Endodermal cell (in vitro differentiated cells): ENCODE data around the gene ART1. TPM values are rescaled to one million over a fixed set of nuclear protein-coding genes. Genes with fewer than 3 reads are reported as not detected.

Experiments
- DNase-seq: peaks from one replicate; pipeline ENCODE4 v3.0.0-alpha.2; 2017
- H3K27ac ChIP-seq: 2 replicates; pipeline ENCODE4 v1.5.1; 2013; ENCODE audit warnings: mild to moderate bottlenecking, low read depth, low read length, moderate library complexity
- H3K27me3 ChIP-seq: 2 replicates; pipeline ENCODE4 v1.6.1; 2013; ENCODE audit warnings: mild to moderate bottlenecking, low read length, moderate library complexity; ENCODE audit not compliant: insufficient read depth, control insufficient read depth, poor library complexity, severe bottlenecking
- H3K36me3 ChIP-seq: 2 replicates; pipeline ENCODE4 v1.7.0; 2013; ENCODE audit warnings: mild to moderate bottlenecking, low read length, moderate library complexity; ENCODE audit not compliant: control insufficient read depth, insufficient read depth
- H3K4me1 ChIP-seq: one replicate; pipeline ENCODE4 v1.7.0; 2013; ENCODE audit warnings: low read length; ENCODE audit not compliant: control insufficient read depth, insufficient read depth
- H3K4me3 ChIP-seq: 2 replicates; pipeline ENCODE4 v1.5.1; 2013; ENCODE audit warnings: mild to moderate bottlenecking, low read length, moderate library complexity
- H3K9ac ChIP-seq: 2 replicates; pipeline ENCODE4 v1.6.1; 2013; ENCODE audit warnings: mild to moderate bottlenecking, low read length, moderate library complexity; ENCODE audit not compliant: poor library complexity, severe bottlenecking; ENCODE audit errors: extremely low read depth
- H3K9me3 ChIP-seq: 2 replicates; pipeline ENCODE4 v1.6.1; 2013; ENCODE audit warnings: mild to moderate bottlenecking, low read length, moderate library complexity; ENCODE audit not compliant: control insufficient read depth
- H3K27ac Mint-ChIP-seq: 2 replicates; pipeline ENCODE4 v1.8.0; 2020; ENCODE audit warnings: mixed read lengths
- H3K27me3 Mint-ChIP-seq: 2 replicates; pipeline ENCODE4 v1.8.0; 2021; ENCODE audit warnings: mild to moderate bottlenecking, mixed read lengths; ENCODE audit not compliant: insufficient read depth
- H3K36me3 Mint-ChIP-seq: 2 replicates; pipeline ENCODE4 v1.8.0; 2020; ENCODE audit warnings: low read depth, mixed read lengths
- H3K4me1 Mint-ChIP-seq: 2 replicates; pipeline ENCODE4 v1.8.0; 2020; ENCODE audit warnings: mixed read lengths
- H3K4me3 Mint-ChIP-seq: 2 replicates; pipeline ENCODE4 v1.8.0; 2020; ENCODE audit warnings: mild to moderate bottlenecking, moderate library complexity, mixed read lengths
- H3K9me3 Mint-ChIP-seq: 2 replicates; pipeline ENCODE4 v1.8.0; 2020; ENCODE audit warnings: mild to moderate bottlenecking, mixed read lengths
- WGBS, 2 experiments: methylation state at CpG; one replicate each; pipeline versions ENCODE4 v1.1.5 to v1.1.7; 2013; ENCODE audit warnings: missing lambda C conversion rate in 2 of 2, mixed read lengths in 1 of 2; ENCODE audit not compliant: insufficient coverage in 1 of 2, insufficient read length in 1 of 2; 5-methylcytosine and 5-hydroxymethylcytosine counted together
- total RNA-seq, 2 donors: library from RNA; stranded (reverse); fragmentation: NEBNext Ultra II Directional in 1 of 2; extraction: Animal tissue kit (Norgen Biotek cat#: 25700) in 1 of 2; gene quantifications; 2 replicates in 1 of 2; 3 replicates in 1 of 2; pipeline ENCODE4 v1.2.1, GENCODE V29; 2021
- TF ChIP-seq, protein P1 (sequence below): fragments of 200-600 bp; sonication (generic); conservative IDR thresholded peaks from 2 replicates; pipeline ENCODE4 v1.5.0; 2021; ENCODE audit warnings: antibody characterized with exemption, mild to moderate bottlenecking

Gene ART1
- total RNA-seq, 2 donors from 2014 or later: not detected

DNA sequence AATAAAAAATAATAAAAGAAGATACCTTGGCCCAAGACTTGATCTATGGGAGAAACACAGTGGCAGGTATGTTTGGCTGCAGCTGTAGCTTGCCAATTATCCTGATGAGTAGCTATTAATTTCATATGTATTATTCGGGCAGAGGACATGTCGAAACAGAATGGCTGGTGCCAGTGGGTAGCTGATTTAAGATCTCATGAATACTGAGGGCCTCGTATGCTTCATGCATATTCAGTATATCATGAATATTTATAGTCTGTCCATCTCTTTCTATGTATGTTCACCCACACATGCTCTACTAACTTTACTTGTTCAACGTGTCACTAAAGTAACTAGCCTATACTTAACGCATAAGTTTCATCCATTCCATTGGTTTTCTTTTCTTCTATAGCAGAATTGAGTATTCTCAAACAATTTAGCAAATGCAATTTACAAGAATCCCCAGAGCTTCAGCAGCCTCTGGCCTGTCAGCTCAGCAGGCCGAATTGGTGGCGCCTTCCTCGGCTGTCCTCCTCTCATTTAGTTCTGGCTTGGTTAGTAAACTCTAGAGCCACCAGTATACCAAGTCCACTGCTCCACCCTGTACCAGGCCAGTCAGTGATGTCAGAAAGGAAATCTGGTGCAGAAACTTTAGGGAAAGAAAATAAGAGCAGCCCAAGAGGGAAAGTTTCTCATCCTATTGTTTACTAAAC is 21.0 kb upstream of the ART1 start:
- Histone ChIP-seq H3K4me1 (no peaks in the 10 kb centered on the region), H3K9ac (no peak overlapping the region), H3K4me3 (no peak overlapping the region), H3K27me3 (no peaks in the 10 kb centered on the region), H3K27ac (no peak overlapping the region), H3K9me3 (no peaks in the 10 kb centered on the region), H3K36me3 (no peaks in the 10 kb centered on the region)
- 66 to 71% methylated on average over 4 to 7 of the region's 8 CpGs for WGBS, 2 experiments
- H3K36me3 Mint-ChIP-seq: no peaks in the 10 kb centered on the region
- peak; percentile 29 for DNase-seq
- no peaks in the 10 kb centered on the region for H3K9me3 Mint-ChIP-seq
- no peak overlapping the region for H3K4me3 Mint-ChIP-seq
- no peak overlapping the region for H3K27ac Mint-ChIP-seq
- TF ChIP-seq, protein P1, sequence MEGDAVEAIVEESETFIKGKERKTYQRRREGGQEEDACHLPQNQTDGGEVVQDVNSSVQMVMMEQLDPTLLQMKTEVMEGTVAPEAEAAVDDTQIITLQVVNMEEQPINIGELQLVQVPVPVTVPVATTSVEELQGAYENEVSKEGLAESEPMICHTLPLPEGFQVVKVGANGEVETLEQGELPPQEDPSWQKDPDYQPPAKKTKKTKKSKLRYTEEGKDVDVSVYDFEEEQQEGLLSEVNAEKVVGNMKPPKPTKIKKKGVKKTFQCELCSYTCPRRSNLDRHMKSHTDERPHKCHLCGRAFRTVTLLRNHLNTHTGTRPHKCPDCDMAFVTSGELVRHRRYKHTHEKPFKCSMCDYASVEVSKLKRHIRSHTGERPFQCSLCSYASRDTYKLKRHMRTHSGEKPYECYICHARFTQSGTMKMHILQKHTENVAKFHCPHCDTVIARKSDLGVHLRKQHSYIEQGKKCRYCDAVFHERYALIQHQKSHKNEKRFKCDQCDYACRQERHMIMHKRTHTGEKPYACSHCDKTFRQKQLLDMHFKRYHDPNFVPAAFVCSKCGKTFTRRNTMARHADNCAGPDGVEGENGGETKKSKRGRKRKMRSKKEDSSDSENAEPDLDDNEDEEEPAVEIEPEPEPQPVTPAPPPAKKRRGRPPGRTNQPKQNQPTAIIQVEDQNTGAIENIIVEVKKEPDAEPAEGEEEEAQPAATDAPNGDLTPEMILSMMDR: no peak
- H3K4me1 Mint-ChIP-seq: peaks cover 6% of the 10 kb centered on the region
- peaks cover 13% of the 10 kb centered on the region for H3K27me3 Mint-ChIP-seq

DNA sequence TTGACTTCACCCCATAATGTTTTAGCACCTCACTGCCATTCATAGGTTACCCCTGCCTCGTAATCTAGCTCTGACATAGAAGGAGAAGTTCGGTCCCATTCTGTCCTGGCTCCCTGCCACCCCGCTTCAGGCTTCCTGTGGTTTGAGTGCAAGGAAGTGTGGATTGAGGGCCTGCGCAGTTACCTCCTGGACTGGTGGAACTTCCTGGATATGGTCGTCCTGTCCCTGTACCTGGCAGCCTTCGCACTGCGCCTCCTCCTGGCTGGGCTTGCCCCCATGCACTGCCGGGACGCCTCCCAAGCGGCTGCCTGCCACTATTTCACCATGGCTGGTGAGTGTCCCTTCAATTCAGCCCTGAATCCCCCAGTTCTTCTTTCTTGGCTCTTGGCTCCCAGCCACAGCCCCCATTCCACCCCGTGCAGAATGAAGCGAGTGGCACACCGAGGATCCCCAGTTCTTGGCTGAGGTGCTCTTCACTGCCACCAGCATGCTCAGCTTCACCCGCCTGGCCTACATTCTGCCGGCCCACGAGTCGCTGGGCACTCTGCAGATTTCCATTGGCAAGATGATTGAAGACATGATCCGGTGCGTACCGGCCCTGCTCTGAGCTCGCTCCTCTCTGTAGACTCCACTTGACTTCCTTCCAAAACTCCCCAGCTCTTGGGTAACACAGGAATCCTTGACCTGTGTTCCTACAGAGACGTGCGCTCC is 18.5 kb upstream of the ART1 start:
- peaks cover 6% of the 10 kb centered on the region for H3K4me1 Mint-ChIP-seq
- 92% methylated on average over 11 to 23 of the region's 23 CpGs for WGBS, 2 experiments

DNA sequence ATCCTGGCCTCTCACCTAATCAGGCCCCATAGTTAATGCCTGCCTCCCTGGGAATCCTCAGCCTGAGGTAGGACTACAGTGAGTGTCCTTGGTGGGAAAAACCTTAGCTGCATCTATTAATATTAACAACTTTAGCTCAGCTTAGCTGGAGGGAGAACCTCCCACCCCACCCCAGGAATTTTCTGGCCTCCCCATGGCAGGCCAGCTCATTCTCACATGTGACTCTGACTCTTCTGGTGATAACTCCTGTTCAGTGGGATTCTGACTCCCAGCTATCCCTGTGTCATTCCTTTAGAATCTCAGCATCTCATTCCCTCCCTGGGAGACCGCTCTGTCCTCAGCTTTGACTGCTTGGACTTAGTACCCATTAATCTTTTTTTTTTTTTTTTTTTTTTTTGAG is 17.6 kb upstream of the ART1 start:
- 93% methylated on average over 1 of the region's 1 CpG; no CpG with 5 or more reads in 1 of the 2 experiments for WGBS, 2 experiments
- H3K27me3 Mint-ChIP-seq: no peaks in the 10 kb centered on the region

More for the DNA sequence above, 18.5 kb upstream of the ART1 start:
- Histone ChIP-seq H3K4me1 (no peaks in the 10 kb centered on the region), H3K9me3 (no peaks in the 10 kb centered on the region), H3K27ac (no peak overlapping the region), H3K27me3 (no peaks in the 10 kb centered on the region), H3K36me3 (no peaks in the 10 kb centered on the region), H3K4me3 (no peak overlapping the region), H3K9ac (no peak overlapping the region)
- no peaks in the 10 kb centered on the region for H3K27me3 Mint-ChIP-seq
- peak; percentile 62 for DNase-seq
- H3K36me3 Mint-ChIP-seq: no peaks in the 10 kb centered on the region
- H3K4me3 Mint-ChIP-seq: no peak overlapping the region
- TF ChIP-seq, protein P1: peak; percentile 48
- no peaks in the 10 kb centered on the region for H3K9me3 Mint-ChIP-seq
- no peak overlapping the region for H3K27ac Mint-ChIP-seq

More for the DNA sequence above, 17.6 kb upstream of the ART1 start:
- TF ChIP-seq, protein P1: no peak
- no peak overlapping the region for H3K9ac ChIP-seq
- no peak overlapping the region for H3K27ac Mint-ChIP-seq
- no peaks in the 10 kb centered on the region for H3K4me1 ChIP-seq
- no peak overlapping the region for H3K4me3 ChIP-seq
- no peak overlapping the region for H3K4me3 Mint-ChIP-seq
- no peak for DNase-seq
- H3K36me3 ChIP-seq: no peaks in the 10 kb centered on the region
- H3K9me3 ChIP-seq: no peaks in the 10 kb centered on the region
- H3K27me3 ChIP-seq: no peaks in the 10 kb centered on the region
- H3K9me3 Mint-ChIP-seq: no peaks in the 10 kb centered on the region
- no peak overlapping the region for H3K27ac ChIP-seq
- no peaks in the 10 kb centered on the region for H3K36me3 Mint-ChIP-seq
- H3K4me1 Mint-ChIP-seq: no peaks in the 10 kb centered on the region
